ENCODE data around the gene SSBP3. TPM values are rescaled to one million over a fixed set of nuclear protein-coding genes. Genes with fewer than 3 reads are reported as not detected.
A peak's percentile ranks its signal among the peaks of the same experiment; 100 is the strongest.

SSBP3 gene
- total and polyA plus RNA-seq, 9 of the 15 experiments (the other 6 are each of a cell fraction or from before 2014, with no cell fraction given) = 8.7 to 108 (median 33.8) TPM

- TF ChIP-seq, protein P1, sequence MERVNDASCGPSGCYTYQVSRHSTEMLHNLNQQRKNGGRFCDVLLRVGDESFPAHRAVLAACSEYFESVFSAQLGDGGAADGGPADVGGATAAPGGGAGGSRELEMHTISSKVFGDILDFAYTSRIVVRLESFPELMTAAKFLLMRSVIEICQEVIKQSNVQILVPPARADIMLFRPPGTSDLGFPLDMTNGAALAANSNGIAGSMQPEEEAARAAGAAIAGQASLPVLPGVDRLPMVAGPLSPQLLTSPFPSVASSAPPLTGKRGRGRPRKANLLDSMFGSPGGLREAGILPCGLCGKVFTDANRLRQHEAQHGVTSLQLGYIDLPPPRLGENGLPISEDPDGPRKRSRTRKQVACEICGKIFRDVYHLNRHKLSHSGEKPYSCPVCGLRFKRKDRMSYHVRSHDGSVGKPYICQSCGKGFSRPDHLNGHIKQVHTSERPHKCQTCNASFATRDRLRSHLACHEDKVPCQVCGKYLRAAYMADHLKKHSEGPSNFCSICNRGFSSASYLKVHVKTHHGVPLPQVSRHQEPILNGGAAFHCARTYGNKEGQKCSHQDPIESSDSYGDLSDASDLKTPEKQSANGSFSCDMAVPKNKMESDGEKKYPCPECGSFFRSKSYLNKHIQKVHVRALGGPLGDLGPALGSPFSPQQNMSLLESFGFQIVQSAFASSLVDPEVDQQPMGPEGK (CRISPR knock-in tag; IDR thresholded peaks at IDR 0.05; ENCODE audit: borderline replicate concordance) = no peak
Observed at GRCh38 chr1:54406339-54407153, at the start of gene SSBP3 (continued).

DNA sequence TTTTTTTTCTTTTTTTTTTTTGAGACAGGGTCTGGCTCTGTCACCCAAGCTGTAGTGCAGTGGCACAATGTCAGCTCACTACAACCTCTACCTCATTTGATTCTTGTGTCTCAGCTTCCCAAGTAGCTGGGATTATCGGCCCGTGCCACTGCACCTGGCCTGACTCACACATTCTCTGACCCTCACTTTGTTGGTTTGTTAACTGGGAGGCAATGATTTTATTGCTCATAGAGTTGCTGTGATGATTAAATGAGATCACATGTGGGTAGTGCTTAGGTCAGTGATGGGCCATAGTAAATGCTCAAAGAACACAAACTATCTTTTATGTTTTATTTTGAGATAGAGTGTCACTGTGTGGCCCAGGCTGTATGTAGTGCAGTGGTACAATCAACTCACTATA, 47.3 kb upstream of the SSBP3 start:
- H3K4me2 ChIP-seq (ENCODE audit: insufficient read depth, low read length) = no peak overlapping the region
- TF ChIP-seq HNRNPK (IDR thresholded peaks at IDR 0.05; ENCODE audit: low read depth, low read length, poor library complexity, severe bottlenecking) (no peak), ZNF407 (IDR thresholded peaks at IDR 0.05; ENCODE audit: low read depth) (no peak), HNRNPH1 (optimal IDR thresholded peaks at IDR 0.05; ENCODE audit: low read depth, low read length) (no peak), ZNF57 (CRISPR knock-in tag; IDR thresholded peaks at IDR 0.05) (no peak), LEF1 (IDR thresholded peaks at IDR 0.05) (no peak), ILK (tag; IDR thresholded peaks at IDR 0.05; ENCODE audit: borderline replicate concordance, low read depth) (no peak), CCNT2 (IDR thresholded peaks at IDR 0.05; ENCODE audit: borderline replicate concordance, extremely low read depth, insufficient read length, low read depth, low read length) (no peak)
- in situ Hi-C loops (cut with MboI) = no loop called here
- POLR2A ChIA-PET = interaction anchor here (0.6 to 1.1 kb wide), 3 partner anchors 9 to 30 kb away, joined by 3 to 4 read pairs (median 3); no protein-coding TSS in a partner anchor
- H3K9ac ChIP-seq (ENCODE audit: insufficient read depth in 1 of 2, low read depth in 2 of 2, low read length in 2 of 2) = no peak overlapping the region
- intact Hi-C loops (cut with micrococcal nuclease) = no loop called here
- CTCF ChIA-PET (ENCODE audit: low intra/inter-chr PET ratio) = no interaction called here
- FAIRE-seq (no peak), ATAC-seq (no peak), DNase-seq (ENCODE audit: extremely low read depth in 1 of 4, low spot score in 3 of 4) (no peak)
- H3K4me3 ChIP-seq = no peak overlapping the region
- H3K9me3 ChIP-seq (replicated peaks; ENCODE audit: control insufficient read depth, insufficient read depth, low read depth, low read length) = 0 out of 2 replicates have a peak, but pooled peaks cover 5% of the 10 kb centered on the region
- BruUV-seq (replicated peaks) = no TSS peak
- peak overlapping the region; percentile 73; the same call in 1 of the 2 replicates for H2AFZ ChIP-seq (ENCODE audit: low read depth, low read length)
- no peaks in the 10 kb centered on the region for H3K79me2 ChIP-seq (ENCODE audit: control insufficient read depth, insufficient read depth, low read length)
- peaks cover 0 to 5% of the 10 kb centered on the region in 2 experiments; a peak in 3 of 5 replicates for H3K4me1 ChIP-seq (replicated peaks in 1 of 2; ENCODE audit: control insufficient read depth in 2 of 2, insufficient read depth in 2 of 2, low read length in 2 of 2)
- H3K27ac ChIP-seq (ENCODE audit: extremely low read depth, low read depth, low read length) = no peak overlapping the region
- no peaks in the 10 kb centered on the region for H4K20me1 ChIP-seq (replicated peaks; ENCODE audit: control insufficient read depth, insufficient read depth, low read length)
- WGBS (ENCODE audit: insufficient coverage, low coverage, missing lambda C conversion rate) = 41% methylated on average over 2 of the region's 2 CpGs
- H3K36me3 ChIP-seq (ENCODE audit: control insufficient read depth, insufficient read depth, low read length) = no peaks in the 10 kb centered on the region
- H3K27me3 ChIP-seq (ENCODE audit: control insufficient read depth in 2 of 2, insufficient read depth in 2 of 2, low read length in 2 of 2) = no peaks in the 10 kb centered on the region
- H3K9me1 ChIP-seq (ENCODE audit: control insufficient read depth, insufficient read depth, low read length) = no peaks in the 10 kb centered on the region
